DMS153 (cell line): ENCODE data around the gene VTI1A.
"Not testable (repeated sequence)": the region's sequence is repeated elsewhere in the genome, so short reads cannot be mapped to it uniquely, and the experiment has no call there.

Source experiments
- DNase-seq: peaks from one replicate; lab custom pipeline; 2025; lab: John Stamatoyannopoulos, UW

The VTI1A gene

GRCh38 chr10:112835944-112836451 is 389.0 kb downstream of the VTI1A start:
- DNase-seq = no peak

GRCh38 chr10:112838784-112839481 is 391.9 kb downstream of the VTI1A start:
- no peak for DNase-seq

GRCh38 chr10:112839928-112840654 is 393.1 kb downstream of the VTI1A start:
- no peak for DNase-seq

- no peak for DNase-seq
Measured at GRCh38 chr10:112841549-112841948, 394.5 kb downstream of the VTI1A start.

GRCh38 chr10:112842832-112843360 is 395.9 kb downstream of the VTI1A start:
- no peak for DNase-seq

GRCh38 chr10:112843623-112844022 is 396.6 kb downstream of the VTI1A start:
- DNase-seq = no peak

GRCh38 chr10:112844681-112845544 is 397.9 kb downstream of the VTI1A start:
- no peak for DNase-seq

- no peak for DNase-seq
Measured at GRCh38 chr10:112847778-112848177, 400.8 kb downstream of the VTI1A start.

GRCh38 chr10:112848228-112848627 is 401.2 kb downstream of the VTI1A start:
- DNase-seq = no peak

- DNase-seq = no peak
Measured at GRCh38 chr10:112848868-112849430, 401.9 kb downstream of the VTI1A start.

- DNase-seq = no peak
Measured at GRCh38 chr10:112849546-112849945, 402.5 kb downstream of the VTI1A start.

GRCh38 chr10:112851181-112851580 is 404.2 kb downstream of the VTI1A start:
- no peak for DNase-seq

- DNase-seq = no peak
Measured at GRCh38 chr10:112851588-112852211, 404.7 kb downstream of the VTI1A start.

GRCh38 chr10:112852306-112852705 is 405.3 kb downstream of the VTI1A start:
- no peak for DNase-seq

- no peak for DNase-seq
Measured at GRCh38 chr10:112855134-112855533, 408.1 kb downstream of the VTI1A start.

GRCh38 chr10:112857493-112857892 is 410.5 kb downstream of the VTI1A start:
- DNase-seq = no peak

- no peak for DNase-seq
Measured at GRCh38 chr10:112858986-112859651, 412.1 kb downstream of the VTI1A start.

- no peak for DNase-seq
Measured at GRCh38 chr10:112859793-112860192, 412.8 kb downstream of the VTI1A start.

GRCh38 chr10:112863461-112863860 is 416.4 kb downstream of the VTI1A start:
- not testable (repeated sequence) for DNase-seq
